Measurements from ENCODE around the gene GALNTL6.

DNA sequence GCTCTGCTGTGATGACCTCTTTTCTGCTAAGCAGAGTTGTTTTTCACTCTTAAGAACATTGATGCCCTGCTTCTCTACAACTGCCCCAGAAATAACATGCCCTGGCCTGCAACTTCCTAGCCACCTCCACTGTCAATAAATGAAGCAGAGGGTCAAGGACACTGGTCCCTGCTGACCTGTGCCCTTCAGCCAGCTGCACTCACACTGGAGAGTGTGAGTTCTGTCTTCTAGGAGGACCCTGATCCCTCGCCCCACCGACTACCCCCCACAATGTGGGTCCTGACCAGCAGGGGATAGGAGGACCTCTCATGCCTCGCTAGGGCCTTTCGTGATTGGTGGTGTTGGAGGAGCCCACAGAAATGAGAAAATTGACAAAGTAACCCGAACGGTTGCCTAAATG lies 947.3 kb downstream of the GALNTL6 start:
- TF ChIP-seq EP300 (IDR thresholded peaks at IDR 0.05), result no peak
- TF ChIP-seq, protein P1, sequence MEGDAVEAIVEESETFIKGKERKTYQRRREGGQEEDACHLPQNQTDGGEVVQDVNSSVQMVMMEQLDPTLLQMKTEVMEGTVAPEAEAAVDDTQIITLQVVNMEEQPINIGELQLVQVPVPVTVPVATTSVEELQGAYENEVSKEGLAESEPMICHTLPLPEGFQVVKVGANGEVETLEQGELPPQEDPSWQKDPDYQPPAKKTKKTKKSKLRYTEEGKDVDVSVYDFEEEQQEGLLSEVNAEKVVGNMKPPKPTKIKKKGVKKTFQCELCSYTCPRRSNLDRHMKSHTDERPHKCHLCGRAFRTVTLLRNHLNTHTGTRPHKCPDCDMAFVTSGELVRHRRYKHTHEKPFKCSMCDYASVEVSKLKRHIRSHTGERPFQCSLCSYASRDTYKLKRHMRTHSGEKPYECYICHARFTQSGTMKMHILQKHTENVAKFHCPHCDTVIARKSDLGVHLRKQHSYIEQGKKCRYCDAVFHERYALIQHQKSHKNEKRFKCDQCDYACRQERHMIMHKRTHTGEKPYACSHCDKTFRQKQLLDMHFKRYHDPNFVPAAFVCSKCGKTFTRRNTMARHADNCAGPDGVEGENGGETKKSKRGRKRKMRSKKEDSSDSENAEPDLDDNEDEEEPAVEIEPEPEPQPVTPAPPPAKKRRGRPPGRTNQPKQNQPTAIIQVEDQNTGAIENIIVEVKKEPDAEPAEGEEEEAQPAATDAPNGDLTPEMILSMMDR (IDR thresholded peaks at IDR 0.05), result no peak
